GM03348 (cell line): ENCODE results near the gene CD109.
"Not testable (repeated sequence)": the region's sequence is repeated elsewhere in the genome, so short reads cannot be mapped to it uniquely, and the experiment has no call there.

Source experiments
- DNase-seq: peaks from one replicate; pipeline ENCODE4 v3.0.0; 2012; ENCODE audit warnings: low spot score

The CD109 gene

DNA sequence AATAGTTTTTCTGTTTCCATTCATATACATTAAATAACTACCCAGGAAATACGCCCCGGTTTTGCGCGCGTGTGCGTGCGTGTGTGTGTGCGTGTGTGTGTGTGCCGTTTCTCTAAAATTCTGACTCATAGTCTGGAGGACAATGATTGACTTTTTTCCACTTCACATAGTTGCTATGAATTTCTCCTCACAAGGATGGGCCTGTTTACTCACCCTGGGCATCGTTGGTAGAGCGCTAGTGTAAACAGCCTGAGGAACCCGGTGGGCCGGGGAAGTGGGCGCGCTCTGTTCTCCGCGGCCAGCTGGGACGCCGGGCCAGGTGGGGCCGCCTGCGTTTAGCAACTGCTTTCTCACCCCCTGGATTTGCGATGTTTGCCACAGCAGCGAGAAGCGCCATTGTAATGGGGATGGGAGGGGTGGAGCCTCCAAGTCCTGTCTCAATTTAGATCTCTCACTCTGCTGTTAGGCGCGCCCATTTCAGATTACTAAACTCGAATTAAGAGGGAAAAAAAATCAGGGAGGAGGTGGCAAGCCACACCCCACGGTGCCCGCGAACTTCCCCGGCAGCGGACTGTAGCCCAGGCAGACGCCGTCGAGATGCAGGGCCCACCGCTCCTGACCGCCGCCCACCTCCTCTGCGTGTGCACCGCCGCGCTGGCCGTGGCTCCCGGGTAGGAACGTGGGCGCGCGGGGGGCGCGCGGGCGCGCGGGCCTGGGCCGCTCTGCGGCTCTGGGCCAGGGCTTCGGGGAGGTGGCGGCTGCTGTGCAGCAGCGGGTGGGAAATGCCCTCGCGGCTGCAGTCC, at the start of gene CD109:
CD109 (plus strand) TSS at position 585 of the 803 bp plus-strand sequence; CDS start at position 598, 13 bp downstream.
- peak; percentile 79 for DNase-seq

DNA sequence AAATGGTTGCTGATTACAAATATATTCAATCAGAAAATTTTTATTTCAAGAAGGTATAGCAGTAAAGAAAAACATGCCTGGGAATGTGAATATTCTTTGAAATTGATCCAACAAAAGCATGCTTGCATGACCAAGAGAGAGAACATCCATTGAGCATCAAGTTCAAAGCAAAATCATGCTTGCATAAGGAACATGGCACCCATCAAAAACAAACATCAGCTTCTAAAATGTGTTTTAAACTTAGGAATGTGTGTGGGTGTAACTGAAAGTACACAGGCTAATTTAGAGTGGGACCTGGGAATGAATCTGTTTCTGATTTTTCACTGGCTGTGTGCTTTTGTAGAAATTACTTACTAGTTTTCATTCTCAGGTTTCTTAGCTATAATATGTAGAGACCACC, 47.8 kb upstream of the CD109 start:
- peak; percentile 52 for DNase-seq

DNA sequence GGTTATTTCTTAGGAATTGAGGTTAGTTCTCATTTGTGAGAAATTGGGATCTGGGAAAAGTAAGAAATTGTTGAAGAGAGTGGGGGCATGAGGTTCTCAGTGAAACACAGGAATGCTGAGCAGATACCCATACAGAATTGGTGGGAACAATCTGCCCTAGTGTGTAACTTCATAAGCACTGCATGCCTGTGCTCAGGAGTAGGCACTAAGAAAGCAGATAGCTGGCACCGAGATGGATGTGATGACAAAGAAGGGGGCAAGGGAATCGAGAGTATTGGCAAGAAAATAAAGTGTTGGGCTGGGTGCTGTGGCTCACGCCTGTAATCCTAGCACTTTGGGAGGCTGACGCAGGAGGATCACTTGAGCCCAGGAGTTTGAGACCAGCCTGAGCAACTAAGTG, 46.2 kb upstream of the CD109 start:
- no peak for DNase-seq

DNA sequence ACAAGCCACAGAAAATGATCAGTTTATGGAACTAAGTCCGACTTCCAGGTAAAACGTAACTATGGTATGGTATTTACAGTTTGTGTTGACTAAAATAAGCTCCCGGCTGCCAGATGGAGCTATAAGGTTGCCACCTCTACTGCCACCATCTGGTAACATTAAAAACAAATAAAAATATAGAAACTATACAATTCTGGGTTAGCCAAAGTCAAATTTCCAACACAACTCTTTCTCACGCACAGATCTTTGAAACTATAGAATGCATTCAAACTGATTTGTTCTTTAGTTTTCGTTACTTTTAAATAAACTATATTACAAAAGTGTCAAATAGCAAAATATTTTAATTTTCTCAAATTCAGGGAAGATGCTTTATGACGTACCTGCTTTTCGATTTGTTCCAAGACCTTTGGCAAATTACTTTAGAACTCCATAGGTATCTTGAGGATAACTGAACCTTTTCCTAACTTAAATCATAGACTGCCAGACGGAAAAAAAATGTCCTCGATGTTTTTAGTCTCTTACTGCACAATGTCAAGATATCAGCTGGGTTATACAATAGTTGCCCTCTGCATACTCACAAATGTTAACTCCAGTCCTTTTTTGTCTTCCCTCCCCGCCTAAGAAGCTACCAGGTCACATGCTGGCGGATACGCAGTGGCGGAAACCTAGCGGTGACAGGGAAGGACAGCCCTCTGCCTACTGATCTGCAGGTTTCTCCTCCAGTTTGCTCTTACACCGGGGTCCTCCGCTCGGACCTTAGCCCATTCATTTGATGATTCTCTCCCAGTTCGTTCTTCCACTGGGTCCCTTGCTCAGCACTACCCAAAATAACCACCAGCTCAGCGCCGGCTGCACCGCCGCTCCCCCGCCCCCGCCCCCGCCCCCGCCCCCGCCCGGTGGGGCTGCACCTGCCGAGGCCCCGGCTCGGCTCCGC, 43.1 kb upstream of the CD109 start:
- peak; percentile 76 for DNase-seq

DNA sequence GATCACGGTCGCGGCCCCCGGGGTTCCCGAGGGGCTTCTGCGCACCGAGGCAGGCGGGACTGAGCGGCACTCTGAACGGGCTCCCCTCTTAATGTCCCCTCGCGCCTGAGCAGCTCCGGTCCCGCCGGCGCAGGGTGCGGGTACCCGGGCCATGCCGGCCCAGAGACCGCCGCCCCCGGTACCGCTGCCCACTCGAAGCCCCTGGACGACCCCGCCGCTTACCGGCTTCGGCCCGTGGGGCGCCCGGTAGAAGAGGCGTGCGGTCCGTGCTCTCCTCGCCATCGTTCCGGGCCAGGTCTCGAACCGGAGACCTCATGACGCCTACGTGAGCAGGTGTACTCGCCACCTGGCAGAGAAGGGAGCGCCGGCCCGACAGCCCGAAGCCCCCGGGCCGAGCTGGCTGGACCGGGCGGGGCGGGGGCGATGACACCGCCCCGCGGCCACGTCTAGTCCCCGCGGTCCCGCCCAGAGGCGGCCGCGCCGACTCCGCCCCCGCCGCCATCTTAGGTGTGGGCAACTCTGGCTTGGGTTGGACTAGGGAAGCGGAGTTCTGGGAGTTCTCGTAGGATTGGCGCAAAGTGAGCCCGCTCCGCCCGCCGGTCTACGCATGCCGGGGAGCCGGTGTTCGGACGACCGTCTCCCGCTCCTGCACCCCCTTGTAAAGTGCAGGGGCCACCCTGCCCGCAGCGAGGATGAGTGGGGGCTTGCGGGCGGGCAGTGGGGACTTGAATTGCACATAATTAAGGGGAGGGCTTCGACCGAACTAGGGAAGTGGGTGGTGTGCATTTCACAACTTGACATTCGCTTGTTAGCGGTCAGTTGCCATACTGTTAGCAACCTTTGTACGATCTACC, 42.2 kb upstream of the CD109 start, which contains the start of gene SLC17A5:
SLC17A5 (minus strand) TSS at position 422 of the 854 bp plus-strand sequence; CDS start at position 316, 106 bp downstream.
- DNase-seq: peak; percentile 97

DNA sequence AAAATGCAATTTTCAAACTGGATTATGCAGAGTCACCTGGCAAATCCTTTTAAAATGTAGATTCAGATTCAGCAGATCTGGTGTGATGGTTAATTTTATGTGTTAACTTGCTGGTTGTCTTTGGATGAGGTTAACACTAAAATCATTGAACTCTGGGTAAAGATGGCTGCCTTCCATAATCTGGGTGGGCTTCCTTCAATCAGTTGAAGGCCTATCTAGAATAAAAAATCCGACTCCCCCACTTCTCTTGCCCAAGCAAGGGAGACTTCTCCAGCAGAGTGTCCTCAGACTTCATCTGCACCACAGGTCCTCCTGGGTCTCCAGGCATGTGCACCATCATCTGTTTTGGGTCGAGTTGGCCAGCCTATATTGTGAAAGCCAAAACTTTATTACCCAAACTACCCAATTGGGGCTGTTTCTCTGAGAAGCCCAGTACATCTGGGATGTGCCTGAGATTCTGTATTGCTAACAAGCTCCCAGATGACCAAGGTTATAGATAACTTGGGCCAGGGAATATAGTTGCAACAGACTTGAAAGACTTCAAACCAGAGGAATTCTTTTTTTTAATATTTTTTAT, 40.6 kb upstream of the CD109 start:
- DNase-seq: no peak

DNA sequence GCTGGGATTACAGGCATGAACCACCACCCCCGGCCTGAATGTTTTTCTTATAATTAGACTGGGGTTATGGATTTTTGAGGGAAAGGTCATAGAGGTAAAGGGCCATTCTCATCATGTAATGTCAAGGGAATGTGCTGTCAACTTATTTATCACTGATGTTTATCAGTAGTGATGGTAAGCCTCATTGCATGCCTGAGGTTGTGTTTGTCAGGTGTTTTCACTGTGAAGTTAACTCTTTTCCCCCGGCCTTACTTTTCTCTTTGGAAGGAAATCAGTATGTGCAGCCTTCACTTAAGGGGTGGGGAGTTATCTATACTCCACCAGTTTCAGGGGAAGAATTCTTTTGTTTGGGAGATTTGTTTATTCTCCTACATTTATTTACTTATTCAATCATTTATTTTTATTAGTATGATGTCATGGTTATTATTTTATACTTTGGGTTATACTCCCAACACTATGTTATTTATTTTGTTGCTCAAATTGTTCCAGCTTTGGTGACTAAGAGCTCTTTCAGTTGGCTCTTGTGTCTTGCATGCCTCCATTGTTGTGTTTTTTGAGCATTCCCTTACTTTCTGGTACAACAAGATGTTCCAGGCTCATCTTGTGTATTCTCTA, 39.4 kb upstream of the CD109 start:
- no peak for DNase-seq

DNA sequence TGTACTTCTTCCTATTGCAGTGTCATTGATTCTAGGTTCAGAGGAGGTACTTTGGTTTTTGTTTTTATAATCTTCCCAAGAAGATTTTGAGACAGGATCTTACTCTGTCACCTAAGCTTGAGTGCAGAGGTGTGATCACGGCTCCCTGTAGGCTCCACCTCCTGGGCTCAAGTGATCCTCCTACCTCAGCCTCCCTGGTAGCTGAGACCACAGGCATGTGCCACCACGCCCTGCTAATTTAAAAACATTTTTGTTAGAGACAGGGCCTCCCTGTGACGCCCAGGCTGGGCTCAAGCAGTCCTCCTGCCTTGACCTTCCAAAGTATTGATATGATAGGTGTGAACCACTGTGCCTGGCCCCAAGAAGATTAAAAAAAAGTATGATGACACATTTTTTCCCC, 38.8 kb upstream of the CD109 start:
- no peak for DNase-seq

DNA sequence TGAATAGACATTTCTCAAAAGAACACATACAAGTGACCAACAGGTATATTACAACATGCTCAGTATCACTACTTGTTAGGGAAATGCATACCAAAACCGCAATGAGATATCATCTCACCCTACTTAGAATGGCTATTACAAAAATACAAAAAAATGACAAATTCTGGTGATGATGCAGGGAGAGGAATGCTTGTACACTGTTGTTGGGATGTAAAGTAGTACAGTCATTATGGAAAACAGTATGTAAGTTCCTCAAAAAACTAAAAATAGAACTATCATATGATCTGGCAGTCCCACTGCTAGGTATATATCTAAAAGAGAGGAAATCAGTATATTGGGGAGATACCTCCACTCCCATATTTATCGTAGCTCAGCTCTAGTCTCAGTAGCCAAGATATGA, 31.3 kb upstream of the CD109 start:
- no peak for DNase-seq

DNA sequence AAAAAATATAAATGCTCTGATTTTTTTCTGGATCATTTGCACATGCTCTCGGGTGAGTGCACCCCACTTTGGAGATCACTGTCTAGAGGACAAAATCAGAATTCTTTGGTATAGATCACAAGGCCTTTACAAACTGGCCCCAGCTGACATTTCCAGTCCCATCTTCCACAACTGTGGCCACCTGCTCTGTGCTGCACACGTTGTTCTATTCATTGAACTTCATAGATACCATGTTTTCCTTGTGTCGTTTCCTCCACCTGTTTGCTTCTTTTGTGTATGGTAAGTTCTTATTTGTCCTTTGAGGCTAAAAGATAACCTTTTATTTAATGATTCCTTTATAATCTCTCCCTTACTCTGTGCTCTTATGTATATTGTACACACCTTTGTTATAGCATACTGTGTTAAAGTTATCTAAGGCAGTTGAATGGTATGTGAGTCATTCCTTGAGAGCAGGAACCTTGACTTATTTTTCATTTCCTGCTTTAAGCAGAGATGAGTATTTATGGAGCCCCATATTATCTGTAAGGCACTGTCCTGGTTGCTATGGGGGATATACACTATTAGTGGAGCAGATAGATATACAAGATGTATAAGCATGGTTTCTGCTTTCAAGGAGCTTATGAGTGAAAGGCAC, 30.2 kb upstream of the CD109 start:
- DNase-seq: no peak

DNA sequence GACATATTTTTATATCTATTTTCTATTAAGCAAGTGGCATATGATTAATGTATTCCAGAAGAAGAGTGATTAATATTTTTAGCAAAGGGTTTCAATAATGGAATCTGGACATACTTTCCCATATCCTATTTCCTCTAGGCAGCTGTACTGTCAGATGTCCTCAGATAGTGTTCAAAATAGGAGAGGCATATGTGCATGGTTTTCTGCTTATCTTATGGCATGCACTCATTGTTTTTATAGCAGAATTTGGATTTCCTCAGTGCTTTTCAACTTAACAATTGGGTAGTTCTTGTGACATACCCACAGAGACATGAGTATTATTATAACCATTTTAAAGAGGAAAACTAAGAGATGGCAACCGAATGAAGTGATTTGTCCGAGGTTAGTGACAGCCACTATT, 29.6 kb upstream of the CD109 start:
- no peak for DNase-seq

DNA sequence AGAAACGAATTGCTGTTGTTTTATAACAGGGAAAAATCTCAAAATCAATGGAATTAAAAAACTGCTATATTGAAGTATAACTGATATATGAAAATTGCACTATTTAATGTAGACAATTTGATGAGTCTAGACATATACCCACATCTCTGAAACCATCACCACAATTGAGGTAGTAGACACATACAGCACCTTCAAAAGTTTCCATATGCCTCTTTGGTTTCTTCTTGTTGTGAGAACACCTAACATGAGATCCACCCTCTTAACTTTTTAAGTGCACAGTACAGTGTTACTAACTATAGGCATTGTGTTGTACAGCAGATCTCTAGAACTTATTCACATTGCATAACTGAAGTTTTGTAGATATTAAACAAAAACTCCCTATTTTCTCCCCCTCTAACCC, 28.2 kb upstream of the CD109 start:
- no peak for DNase-seq

DNA sequence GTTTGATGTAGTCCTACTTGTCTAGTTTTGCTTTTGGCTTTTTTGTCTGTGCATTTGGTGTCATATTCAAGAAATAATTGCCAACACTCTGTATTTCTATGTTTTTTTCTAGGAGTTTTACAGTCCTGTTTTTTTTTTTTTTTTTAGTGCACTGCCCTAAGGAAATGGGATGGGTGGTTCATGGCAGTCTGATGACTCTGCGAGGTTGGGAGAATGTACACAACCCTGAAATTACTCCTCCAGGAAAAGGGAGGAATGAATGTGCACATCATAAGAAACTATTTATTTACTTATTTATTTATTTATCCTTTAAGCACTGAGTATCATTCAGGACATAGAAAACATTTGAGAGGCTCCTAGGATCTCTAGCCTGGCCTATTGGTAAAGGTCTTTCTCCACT, 27.0 kb upstream of the CD109 start:
- no peak for DNase-seq

DNA sequence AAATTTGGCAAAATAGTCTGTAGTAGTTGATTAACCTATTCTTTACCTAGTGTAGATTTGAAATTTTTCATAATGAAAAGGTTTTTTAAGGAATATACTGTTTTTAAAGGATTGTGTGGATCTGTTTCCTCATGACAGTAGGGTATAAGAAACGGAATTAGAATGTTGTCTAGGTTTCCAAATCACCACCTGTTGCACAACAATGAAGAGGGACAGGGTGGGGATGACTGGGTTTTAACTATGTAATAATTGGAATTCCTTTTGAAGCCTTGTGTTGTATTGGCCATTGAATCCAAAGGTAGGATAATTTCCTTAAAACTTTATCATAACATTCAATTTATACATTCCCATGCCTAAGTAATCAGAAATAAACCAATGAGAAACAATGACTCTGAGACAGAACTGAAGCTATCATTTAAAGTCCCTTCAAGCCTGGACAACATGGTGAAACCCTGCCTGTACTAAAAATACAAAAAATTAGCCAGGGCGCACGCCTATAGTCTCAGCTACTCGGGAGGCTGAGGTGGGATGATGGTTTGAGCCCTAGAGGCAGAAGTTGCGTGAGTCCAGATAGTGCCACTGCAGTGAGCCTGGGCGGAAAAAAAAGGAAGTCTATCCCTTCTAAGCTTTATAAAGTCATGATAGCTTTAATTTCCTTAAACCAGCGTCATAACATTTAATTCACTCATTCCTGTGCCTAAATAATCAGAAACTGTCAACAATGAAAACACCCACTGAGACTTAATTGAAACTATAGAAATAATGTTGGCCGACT, 23.9 kb upstream of the CD109 start:
- DNase-seq: no peak

DNA sequence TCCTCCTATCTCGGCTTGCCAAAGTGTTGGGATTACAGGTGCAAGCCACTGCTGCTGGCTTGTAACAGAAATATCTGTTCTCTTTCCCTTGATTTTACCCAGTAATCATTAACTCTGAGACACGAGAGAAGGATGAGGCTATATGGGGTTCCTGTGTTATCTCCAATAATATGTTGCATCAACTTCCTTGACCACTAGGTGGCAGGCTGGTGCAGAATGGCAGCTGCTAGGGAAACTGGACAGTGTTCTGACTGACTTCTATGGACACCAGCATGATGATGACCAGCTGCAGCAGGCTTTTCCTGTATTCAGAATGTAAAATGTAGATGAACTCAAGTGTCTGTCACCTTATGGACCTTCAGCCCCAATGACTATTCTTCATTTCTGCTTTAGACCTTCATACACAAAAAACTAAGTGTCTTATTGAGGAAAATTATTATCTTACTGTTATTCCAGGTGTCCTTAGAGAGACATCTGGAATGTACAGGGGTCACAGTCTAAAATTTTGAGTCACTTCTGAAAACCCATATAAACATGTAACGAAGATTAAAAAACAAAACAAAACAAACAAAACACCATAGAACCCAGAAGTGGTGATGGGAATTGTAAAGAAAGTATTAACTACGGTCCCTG, 20.4 kb upstream of the CD109 start:
- DNase-seq: peak; percentile 86

DNA sequence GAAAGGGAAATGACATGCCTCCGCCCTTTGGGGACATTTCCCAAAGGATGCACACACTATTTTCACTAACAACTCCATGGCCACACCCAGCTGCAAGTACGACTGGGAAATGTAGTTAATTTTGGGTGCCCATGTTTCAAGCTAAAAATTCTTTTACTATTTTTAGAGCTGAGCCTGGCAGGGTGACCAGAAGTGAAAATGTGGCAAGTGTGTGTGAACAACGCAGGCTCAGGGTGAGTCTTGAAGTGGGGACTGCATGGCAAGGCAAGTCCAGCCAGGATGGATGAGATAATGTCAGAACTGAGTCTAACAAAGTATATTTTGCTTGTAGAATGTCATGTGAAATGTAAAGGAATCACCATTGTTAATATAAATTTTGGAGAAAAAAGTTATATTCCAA, 17.0 kb upstream of the CD109 start:
- DNase-seq: no peak

DNA sequence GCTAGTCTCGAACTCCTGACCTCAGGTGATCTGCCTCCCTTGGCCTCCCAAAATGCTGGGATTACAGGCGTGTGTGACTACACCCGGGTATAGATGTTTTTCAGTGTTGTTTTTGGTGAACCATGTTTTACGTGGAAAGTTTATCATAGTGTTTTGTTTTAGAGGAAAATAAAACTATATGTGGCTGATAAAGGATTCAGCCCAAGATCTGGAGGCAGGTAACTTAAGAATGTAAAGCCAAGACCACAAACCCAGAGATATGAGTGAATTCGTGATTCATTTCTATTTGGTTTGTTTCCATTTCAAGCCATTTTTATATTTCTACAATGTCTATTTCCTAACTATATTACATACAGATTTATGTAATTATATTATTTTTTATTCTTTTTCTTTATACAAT, 16.2 kb upstream of the CD109 start:
- not testable (repeated sequence) for DNase-seq

DNA sequence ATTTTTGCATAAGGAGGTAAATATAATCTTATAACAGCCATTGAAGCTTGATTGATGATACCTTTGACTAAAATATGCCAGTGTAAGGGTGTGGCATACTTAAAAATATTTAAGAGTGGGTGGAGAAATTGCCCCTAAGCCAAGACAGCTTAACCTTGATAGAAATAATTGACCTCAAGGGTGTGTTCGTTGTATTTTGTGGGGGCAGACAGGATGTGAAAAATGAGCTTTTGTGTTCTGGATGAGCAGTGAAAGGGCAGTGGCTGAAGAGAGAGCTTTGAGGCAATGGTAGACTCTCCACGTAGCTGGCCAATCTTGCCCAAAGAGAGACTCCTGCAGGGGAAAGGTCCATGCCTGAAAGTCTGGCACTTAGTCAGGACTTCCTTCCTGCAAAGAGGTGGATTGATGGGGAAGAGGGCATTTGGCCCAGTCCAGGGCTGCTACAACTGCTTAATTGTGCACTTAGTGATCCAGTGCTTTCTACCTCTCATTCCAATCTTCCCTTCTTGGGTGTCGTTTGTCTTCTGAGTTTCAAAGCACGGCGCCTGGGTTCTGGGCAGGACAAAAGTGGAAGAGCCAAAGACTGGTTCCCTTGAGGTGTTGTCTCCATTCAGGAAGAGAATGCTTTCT, 15.6 kb upstream of the CD109 start:
- DNase-seq: peak; percentile 9

DNA sequence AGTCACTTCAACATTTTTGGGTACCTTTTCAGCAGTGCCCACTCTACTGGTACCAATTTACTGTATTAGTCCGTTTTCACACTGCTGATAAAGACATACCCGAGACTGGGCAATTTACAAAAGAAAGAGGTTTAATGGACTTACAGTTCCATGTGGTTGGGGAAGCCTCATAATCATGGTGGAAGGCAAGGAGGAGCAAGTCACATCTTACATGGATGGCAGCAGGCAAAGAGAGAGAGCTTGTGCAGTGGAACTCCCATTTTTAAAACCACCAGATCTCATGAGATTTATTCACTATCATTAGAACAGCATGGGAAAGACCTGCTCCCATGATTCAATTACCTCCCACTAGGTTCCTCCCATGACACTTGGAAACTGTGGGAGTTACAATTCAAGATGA, 12.4 kb upstream of the CD109 start:
- DNase-seq: not testable (repeated sequence)
